Body of pancreas (tissue), 4 donors: ENCODE data around the gene KATNAL1.
"Not testable (repeated sequence)": the region's sequence is repeated elsewhere in the genome, so short reads cannot be mapped to it uniquely, and the experiment has no call there.

ENCODE experiments used
- CTCF ChIP-seq, 7 experiments: fragments of 450-650 bp in 4 of 7; fragments of 200-600 bp in 3 of 7; sonication (generic) in 3 of 7; IDR thresholded peaks; one replicate each; pipeline ENCODE4 v1.5.1; 2016 to 2019; ENCODE audit warnings: antibody characterized with exemption in 7 of 7
- POLR2A ChIP-seq, 3 donors: fragments of 450-650 bp; IDR thresholded peaks; one replicate each; pipeline ENCODE4 v1.6.1; 2016; ENCODE audit warnings: antibody characterized with exemption in 3 of 3, mild to moderate bottlenecking in 2 of 3

- TF ChIP-seq POLR2A, CTCF (IDR thresholded peaks at IDR 0.05): not testable (repeated sequence)
Observed at GRCh38 chr13:30270035-30270434, 37.3 kb downstream of the KATNAL1 start.
